ENCODE results near the gene IL23R.
A peak's percentile ranks its signal among the peaks of the same experiment; 100 is the strongest.

Gene IL23R

DNA sequence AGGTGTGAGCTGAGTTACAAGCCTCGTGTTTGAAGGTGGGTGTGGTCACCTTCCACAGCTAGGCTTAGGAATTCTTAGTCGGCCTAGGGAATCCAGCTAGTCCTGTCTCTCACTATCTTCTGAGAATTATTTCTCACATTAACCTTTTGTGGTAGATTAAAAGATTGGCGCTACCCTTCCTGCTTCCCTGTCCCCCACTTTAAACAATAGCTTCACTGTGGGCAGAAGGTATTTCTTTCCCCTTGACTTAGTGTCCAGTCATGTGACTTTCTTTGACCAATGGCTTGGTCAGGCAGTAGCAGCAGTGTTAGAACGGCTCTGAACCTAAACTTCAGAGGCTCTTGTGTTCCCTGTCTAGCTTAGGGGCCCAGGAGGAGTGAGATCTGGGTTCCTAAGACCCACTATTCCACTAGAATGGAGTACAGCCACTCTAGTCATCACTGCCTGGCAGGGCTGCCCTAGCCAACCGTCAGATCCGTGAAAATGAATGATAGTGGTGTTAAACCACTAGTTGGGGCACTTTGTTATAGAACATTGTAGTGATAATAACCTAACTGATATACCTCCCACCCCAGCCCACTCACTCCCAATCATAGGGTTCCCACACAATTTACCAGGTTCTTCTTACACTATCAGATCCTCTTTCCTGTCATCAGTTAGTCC, 17.6 kb upstream of the IL23R start:
- DNase-seq = no peak

DNA sequence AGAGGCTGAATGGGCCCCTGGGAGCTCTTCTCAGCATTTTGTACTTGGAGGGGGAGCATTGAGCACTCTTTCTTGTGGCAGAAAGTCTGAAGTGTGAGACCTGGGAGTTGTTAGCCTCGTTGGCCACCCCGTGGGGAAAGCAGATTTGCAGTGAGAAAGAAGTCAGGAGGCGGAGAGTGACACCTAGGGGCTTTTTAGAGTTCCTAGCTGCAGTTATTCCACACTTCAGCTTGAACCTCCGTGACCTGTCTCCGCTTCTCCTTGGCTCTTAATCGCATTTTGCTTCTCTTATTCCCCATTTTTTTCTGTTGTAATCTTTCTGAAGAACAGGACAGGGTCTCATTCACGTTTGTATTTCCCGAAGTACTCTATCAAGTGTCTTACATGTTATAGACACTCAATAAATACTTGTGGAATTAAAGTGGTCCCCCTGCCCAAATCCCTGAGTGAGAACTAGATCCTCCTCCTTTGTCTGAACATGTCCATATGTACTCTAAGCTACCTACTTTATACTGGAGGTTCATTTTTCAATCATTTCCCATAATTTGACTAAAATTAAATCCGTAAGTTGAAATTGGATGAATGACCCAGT, 17.0 kb upstream of the IL23R start:
- DNase-seq = peak; percentile 15

DNA sequence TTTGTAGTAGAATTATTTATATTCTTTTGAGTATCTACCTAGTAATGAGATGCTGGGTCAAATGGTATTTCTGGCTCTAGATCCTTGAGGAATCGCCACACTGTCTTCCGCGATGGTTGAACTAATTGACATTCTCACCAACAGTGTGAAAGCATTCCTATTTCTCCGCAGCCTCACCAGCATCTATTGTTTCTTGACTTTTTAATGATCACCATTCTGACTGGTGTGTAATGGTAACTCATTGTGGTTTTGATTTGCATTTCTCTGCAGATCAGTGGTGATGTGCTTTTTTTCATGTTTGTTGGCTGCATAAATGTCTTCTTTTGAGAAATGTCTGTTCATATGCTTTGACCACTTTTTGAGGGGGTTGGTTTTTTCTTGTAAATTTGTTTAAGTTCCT, 15.3 kb upstream of the IL23R start:
- DNase-seq = no peak

DNA sequence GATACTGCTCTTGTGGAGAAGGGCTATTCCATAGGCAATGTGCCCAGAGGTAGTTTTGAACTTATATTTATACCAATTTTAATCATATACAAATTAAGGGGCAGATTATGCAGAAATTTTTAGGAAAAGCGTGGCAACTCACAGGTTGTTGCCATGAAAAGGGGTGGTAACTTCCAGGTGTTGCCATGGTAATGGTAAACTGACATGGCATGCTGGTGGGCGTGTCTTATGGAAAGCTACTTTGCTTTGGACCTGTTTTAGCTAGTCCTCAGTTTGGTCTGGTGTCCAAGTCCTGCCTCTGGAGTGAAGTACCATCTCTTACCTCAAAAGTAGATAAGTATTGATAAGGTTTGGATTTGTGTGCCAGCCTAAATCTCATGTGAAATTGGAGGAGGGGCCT, 7.9 kb upstream of the IL23R start:
- no peak for DNase-seq

DNA sequence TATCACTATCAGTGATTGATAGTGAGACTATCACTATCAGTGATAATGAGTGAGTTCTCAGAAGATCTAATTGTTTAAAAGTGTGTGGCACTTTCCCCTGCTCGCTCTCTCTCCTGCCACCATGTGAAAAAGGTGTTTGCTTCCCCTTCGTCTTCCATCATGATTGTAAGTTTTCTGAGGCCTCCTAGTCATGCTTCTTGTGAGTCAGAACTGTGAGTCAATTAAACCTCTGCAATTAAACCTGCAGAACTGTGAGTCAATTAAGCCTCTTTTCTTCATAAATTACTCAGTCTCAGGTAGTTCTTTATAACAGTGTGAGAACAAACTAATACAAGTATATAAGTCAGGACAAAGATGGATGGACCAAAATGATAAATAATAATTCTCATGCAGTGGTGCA, 7.0 kb upstream of the IL23R start:
- no peak for DNase-seq

DNA sequence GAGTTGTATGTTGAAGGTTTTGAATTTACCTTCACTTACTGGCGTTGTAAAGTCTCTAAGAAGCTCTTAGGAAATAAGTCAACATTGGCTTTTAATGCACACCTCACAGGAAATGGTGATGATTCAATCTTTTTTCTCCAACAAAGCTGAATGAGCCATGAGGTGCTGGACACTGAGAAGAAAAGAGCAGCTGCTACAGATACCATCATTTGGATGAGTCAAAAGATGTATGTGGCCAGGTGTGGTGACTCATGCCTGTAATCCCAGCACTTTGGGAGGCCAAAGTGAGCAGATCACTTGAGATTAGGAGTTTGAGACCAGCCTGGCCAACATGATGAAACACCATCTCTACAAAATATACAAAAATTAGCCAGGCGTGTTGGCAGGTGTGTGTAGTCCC, 3.3 kb upstream of the IL23R start:
- DNase-seq = no peak

DNA sequence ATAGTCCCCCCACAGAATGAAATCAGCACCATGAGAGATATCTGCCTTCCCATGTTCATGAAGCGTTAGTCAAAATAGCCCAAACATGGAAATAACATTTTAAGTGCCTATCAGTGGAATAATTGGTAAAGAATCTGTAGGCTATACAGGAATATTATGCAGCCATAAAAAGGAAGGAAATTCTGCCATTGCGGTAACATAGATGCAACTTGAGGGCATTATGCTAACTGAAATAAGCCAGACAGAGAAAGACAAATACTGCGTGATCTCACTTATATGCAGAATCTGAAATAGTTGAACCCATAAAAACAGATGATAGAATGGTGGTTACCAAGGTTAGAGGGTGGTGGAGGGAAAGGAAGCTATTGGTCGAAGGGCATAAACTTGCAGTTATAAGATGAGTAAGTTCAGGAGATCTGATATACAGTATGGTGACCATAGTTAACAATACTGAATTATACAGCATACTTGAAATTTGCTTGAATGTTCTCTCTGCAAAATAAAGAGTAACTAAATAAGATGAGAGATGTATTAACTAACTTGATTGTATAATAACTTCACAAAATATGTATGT, 699 bp upstream of the IL23R start:
- no peak for DNase-seq

DNA sequence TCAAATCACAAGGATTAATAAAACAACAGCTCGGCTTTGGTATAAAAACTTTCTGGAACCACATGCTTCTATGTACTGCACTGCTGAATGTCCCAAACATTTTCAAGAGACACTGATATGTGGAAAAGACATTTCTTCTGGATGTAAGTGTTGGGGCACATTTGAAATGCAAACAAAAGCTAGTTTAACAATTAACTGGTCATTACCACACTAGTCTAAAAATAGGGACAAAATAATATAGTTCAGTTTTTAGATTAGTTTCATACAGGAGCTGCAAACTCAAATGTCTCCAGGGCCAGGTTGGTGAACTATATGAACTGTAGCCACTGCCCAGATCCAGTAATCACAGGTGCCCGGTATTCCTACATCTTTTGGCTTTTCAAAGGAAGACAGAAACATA, 3.2 kb downstream of the IL23R start:
- no peak for DNase-seq

DNA sequence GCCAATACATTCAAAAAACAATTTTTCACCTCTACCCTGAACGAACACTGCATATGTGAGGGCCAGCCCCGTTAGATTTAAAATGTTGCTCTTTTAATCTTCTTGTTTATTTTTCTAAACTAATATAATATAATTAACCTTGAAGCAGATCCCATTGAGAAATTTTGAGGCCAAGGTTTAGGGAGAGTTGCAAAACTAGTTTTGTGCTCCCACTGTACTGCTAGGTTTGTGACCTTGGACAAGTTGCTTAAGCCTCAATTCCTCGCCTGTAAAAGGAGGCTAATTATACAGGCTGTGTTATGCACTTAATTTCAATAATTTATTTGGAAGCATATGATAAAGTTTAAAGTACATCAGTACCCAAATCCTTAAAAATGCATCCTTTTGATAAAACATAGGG, 3.7 kb downstream of the IL23R start:
- no peak for DNase-seq

DNA sequence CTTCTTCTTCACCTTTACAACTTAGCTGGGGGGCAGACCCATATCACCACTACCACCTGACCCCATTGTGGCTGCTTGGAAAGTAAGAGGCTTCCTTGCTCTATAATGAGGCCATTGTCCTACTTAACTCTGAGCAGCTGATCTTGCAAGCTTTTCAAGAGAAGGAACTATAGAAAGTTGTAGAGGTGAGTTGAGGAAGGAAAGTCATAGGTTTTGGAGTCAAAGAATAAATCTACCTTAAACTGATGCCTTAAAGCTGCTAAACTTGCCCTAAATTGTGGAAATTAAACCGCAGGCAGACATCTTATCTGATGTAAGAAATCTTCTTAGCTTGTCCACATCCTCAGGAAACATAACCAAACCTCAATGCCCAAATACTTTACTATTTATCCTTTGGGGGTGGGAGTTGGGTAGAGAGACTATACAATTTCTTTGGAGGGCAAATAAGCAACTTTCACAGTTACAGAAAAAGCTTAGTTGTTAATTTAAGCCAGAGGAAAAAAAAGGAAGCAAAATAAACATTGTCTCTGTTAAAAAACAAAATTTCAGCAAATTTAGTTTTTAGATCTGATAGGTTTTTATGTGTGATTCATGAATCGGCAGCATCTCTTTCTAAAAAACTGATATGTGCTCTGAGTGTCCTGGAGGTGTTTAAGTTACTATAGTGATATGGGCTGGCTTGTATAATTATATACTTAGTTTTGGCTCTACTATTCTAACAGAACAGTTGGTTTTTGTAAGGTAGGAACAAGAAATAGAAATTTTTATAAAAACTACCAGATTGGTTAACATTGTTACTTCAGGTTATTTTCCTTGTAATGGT, 4.7 kb downstream of the IL23R start:
- DNase-seq = no peak

DNA sequence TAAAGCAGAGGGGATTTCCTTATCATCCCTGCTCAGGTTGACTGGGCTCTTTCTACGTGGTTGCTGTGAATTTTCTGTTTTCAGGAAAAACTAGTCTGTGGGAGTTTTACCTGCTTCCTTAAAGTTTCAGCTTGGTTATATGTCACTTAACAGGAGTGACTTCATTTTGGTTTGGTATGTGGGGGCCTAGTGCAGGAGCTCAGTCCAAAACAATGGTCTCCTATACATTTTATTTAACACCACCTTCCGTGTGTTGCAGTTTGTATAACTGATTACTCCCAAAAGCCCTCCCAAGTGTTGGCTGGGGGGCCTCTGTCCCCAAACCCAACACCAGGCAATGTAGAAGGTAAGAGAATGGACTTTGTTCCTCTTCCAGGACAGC, 5.3 kb downstream of the IL23R start:
- DNase-seq = no peak

DNA sequence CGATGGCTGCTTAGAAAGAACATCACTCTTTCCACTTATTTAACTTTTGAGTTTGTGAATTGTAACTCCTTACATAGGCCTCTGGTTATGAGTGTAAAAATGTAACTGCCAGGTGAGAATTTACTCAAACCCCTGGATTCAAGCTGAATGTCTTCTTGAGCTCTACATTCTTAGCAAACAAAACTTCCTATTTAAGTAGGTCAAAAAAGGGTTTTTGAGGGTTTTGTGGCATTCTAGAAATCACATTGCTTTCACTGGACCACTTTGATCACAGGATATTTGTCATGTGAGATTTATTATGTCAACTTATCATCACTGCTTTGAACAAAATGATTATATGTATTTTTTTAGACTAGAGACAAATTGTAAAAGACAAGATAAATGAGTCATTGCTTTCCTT, 5.7 kb downstream of the IL23R start:
- no peak for DNase-seq

DNA sequence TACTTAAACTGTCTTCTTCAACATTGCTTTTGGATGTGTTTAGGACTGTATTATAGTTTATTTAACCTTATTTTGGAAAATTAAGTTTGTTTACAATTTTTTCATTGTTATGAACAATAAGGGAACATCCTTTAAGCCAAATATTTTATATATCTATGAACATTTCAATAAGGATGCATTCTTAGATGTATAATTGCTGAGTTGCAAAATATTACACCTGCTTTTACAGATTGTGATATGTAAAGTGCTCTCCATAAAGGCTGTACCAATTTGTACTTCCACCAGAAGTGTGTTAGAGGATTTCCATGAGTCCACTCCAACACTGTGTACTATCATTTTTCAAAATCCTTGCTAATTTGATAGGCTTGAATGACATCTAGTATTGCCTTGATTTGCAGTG, 7.7 kb downstream of the IL23R start:
- DNase-seq = no peak

DNA sequence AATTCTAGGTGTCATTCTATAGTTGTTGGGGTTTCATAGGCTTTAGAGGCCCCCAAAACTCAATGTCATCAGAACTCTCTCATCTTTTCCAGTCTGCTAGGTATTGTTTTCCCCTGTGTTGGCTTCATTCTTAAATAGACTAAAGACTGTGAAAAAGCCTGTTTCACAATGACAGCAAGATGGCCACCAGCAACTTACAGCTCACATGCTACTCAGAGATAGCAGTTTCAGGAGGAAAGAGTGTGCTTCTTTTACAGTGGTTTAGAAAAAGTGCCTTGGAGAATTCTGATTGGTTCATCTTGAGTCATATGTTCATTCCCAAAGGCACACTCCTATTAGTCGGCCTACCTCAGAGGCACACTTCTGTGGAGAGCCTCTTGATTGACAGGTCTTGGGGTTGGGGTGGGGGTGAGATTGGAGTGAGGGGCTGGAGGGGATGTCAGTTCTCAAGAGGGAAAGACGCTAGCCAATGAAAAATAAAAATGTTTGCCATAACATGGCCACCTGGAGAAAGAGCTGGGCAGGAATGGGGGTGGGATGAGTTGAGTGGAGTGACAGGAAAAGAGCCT, 8.5 kb downstream of the IL23R start:
- DNase-seq = no peak

DNA sequence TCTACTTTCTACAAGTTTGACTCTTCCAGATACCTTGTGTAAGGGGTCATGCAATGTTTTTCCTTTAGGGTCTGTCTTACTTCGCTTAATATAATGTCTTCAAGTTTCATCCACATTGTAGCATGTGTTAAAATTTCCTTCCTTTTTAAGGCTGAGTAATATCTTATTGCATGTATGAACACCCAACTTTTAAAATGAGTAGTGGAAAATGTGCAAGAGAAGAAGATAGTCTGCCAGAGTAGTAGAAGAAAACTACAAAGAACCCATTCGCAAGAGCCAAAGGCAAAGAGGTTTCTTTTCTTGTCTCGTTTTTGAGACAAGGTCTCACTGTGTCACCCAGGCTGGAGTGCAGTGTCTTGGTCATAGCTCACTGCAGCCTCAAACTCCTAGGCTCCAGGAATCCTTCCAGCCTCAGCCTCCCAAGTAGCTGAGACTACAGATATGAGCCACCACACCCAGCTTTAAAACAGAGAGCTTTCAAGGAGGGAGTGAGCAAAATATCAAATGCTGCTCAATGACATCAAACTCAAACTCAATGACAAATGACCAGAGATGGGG, 9.4 kb downstream of the IL23R start:
- DNase-seq = no peak

DNA sequence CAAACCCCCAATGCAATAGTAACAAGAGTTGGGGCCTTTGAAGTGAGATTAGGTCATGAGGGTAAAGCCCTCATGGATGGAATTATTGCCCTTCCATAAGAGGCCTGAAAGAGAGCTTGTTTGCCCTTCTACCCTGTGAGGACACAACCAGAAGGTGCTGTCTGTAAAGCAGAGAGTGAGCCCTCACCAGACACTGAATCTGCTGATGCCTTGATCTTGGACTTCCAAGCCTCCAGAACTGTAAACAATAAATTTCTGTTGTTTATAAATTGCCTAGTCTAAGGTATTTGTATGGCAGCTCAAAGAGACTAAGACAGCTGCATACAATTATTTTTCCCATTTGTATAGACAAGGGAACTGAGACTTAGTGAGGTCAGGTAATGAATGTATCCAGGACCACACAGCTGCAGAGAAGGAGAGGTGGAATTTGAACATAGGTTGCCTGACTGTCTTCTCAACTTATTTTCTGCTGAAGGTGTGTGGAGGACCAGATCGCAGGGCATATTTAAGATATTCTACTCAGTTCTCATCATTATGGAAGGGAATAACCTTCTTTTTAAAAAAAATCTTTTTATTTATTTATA, 18.7 kb downstream of the IL23R start:
- DNase-seq = no peak

DNA sequence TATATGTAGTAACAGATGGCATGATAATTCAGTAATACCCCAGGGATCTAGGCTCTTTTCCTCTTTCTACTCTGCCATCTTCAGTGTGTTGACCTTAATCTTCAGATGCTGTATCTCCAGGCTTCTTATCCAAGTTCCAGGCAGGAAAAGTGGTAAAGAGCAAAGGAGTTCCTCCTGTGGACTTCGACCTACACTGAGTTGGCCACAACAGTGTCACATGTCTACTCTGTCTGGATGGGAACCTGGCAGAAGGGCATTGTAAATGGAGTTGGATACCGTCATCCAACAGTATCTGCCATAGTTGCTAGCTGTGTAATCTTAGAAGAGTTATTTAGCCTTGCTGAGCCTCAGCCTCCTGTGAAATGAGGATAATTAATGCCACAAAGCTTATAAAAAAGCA, 21.9 kb downstream of the IL23R start:
- DNase-seq = no peak

DNA sequence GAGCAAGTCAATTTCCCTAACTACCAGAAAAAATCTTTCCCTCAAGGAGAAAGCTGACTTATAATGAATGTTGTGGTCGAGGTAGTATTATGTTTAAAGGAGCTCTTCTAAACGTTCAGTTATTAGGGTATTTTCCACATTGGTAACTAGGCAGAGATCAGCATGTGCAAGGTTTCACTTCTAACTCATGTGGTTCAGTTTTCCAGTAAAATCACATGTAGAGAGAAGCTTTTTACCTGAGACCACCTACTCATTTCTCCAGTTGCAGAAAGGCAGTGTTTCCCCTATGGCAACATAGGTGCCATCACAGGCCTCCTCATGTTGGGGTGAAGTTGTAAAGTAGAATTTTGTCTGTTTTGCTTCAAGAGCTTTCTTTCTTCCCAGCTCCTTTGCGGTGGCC, 23.7 kb downstream of the IL23R start:
- no peak for DNase-seq

DNA sequence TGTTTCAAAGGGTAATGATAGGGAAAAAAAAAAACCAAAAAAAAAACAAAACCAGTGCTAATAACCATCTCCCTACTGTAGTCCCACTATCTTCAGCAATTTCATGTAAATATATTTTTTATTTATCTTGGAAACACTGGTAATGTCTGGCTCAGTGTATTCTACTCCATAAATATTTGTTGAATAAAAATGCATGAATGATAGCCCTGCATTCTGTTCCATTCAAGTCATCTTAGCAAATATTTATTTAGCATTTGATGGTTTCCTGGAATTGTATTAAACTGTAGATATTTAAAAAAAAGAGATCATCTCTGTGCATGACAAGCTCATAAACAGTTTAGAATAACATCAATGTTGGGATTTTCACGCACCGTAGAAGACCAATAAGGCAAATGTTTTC, 24.2 kb downstream of the IL23R start:
- no peak for DNase-seq

DNA sequence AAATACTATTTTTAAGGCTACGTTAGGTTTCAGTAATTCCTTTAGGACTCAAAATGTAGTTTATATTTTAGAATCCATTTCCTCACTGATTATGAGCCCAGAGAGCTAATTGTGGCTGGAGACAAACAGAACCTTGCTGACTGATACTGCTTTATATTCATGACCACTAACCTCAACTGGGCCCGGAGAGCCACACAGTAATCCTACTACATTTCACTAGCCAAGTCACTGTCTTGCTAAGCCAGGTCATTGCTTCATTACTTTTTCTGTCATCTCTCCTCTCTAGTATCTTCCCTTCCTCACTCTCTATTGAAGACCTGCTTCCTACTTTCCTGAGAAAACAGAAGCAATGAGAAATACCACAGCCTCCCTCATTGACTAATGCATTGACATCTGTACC, 24.7 kb downstream of the IL23R start:
- DNase-seq = no peak

DNA sequence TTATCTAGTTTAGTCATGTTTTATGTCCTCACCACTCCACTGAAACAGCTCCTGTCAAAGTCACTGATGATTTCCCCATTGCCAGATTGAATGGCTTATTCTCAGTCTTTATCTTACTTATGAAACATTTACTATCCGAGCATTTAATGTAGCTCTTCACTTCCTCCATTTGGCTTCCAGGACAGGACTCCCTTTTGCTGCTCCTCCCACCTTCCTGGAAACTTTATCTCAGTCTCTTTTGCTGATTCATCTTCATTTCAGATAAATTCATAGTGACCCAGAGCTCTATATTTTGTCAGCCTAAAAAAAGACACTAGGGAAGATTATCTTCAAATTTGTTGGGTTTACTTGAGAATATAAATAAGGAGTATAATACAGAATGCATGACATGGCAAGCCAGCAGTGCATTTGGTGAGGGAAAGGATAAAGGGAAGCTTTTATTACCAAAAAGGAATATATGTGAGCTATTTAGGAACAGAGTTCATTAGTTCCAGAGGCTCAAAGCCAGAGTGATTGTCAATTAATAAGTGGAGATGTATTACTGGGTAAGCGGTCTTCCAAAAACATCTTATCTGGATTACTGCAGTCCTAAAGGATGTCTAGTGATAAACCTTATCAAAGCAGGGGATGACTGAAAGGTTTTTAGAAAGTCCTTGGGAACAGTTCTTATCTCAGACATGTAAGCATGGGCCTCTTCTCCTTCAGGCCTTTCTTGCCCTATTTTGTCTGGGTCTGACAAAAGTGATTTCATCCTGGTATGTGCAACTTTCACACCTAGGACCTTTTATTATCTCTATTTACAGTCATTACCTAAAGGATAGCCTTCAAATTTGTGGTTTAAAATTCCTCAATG, 25.6 kb downstream of the IL23R start:
- DNase-seq = no peak

DNA sequence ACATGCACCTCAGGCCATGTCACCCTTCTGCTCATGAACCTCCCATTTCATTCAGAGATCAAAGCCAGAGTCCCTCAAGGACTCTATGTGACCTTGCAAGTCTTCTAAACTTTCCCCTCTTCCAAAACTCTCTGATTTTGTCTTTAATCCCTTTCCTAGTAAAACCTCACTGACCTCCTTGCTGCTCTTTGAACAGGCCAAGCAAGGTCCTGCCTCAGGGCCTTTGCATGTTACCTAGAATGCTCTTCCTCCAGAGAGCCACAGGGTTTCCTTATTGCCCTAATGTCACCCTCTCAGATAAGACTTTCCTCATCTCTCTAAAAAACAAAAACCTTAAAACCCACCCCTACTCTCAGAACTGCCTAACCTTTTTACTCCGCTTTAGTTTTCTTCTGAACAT, 26.6 kb downstream of the IL23R start:
- no peak for DNase-seq

Measured in right kidney (tissue), 1 donor.